Measurements from ENCODE around the gene EXTL1. TPM values are rescaled to one million over a fixed set of nuclear protein-coding genes. Genes with fewer than 3 reads are reported as not detected.
A peak's percentile ranks its signal among the peaks of the same experiment; 100 is the strongest.

Gene EXTL1
- total and polyA plus RNA-seq, 10 of the 15 experiments (the other 5 are each of a cell fraction or from before 2014, with no cell fraction given), result not detected

- TF ChIP-seq, protein P1, sequence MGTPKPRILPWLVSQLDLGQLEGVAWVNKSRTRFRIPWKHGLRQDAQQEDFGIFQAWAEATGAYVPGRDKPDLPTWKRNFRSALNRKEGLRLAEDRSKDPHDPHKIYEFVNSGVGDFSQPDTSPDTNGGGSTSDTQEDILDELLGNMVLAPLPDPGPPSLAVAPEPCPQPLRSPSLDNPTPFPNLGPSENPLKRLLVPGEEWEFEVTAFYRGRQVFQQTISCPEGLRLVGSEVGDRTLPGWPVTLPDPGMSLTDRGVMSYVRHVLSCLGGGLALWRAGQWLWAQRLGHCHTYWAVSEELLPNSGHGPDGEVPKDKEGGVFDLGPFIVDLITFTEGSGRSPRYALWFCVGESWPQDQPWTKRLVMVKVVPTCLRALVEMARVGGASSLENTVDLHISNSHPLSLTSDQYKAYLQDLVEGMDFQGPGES (IDR thresholded peaks at IDR 0.05), result no peak
Observed at GRCh38 chr1:26034504-26035202, 13.1 kb downstream of the EXTL1 start (continued).

GRCh38 chr1:26035203-26035958 is 13.8 kb downstream of the EXTL1 start:
- FAIRE-seq, result peak; percentile 83
- POLR2A ChIA-PET, result no interaction called here
- RAD21 ChIA-PET (ENCODE audit: unreplicated experiment), result interaction anchor here (1.2 to 1.8 kb wide), 4 partner anchors 109 to 382 kb away, joined by 3 to 11 read pairs (median 5); no protein-coding TSS in a partner anchor
- in situ Hi-C loops (cut with MboI), result no loop called here
- peaks cover 10% of the 10 kb centered on the region; the same call in 1 of the 2 replicates for H3K4me1 ChIP-seq (ENCODE audit: control insufficient read depth, insufficient read depth, low read length)
- 0 out of 3 replicates have a peak, but pooled peaks cover 2% of the 10 kb centered on the region for H3K9me3 ChIP-seq (replicated peaks; ENCODE audit: control insufficient read depth, insufficient read depth, low read length)
- 4% methylated on average over 56 of the region's 60 CpGs for WGBS (ENCODE audit: insufficient coverage, insufficient replicate concordance, low lambda C conversion rate, missing lambda C conversion rate)
- peak; percentile 35 for DNase-seq (ENCODE audit: low read depth, low spot score)
- peaks cover 0 to 2% of the 10 kb centered on the region in 2 experiments for H3K27me3 ChIP-seq (replicated peaks in 1 of 2; ENCODE audit: control insufficient read depth in 2 of 2, insufficient read depth in 2 of 2, low read length in 1 of 2)
- SMC1A ChIA-PET (ENCODE audit: uncharacterized antibody, unreplicated experiment), result interaction anchor here (0.8 to 2.2 kb wide), 2 partner anchors 110 kb away, joined by 6 to 8 read pairs; no protein-coding TSS in a partner anchor
- CTCF ChIA-PET, result interaction anchor here (0.6 to 4.2 kb wide), 13 partner anchors 8 to 198 kb away, joined by 3 to 35 read pairs (median 4); partner anchors contain the start of genes EXTL1 and ZNF593
- intact Hi-C loops (cut with micrococcal nuclease; ENCODE audit: unreplicated experiment), result loop anchor here (5.0 kb wide), 2 partner anchors 72 to 112 kb away; no protein-coding TSS in a partner anchor
- peak; percentile 97 for ATAC-seq
- H3K4me2 ChIP-seq (ENCODE audit: control insufficient read depth, insufficient read depth), result peak overlapping the region; percentile 100
- no peaks in the 10 kb centered on the region for H3K79me2 ChIP-seq (ENCODE audit: control insufficient read depth, insufficient read depth, low read length)
- H3K27ac ChIP-seq (ENCODE audit: control insufficient read depth, insufficient read depth), result no peak overlapping the region
- H4K20me1 ChIP-seq (ENCODE audit: control insufficient read depth, insufficient read depth), result no peaks in the 10 kb centered on the region
- peak overlapping the region; percentile 88 for H2AFZ ChIP-seq (ENCODE audit: control insufficient read depth, low read depth, low read length)
- H3K36me3 ChIP-seq (ENCODE audit: control insufficient read depth in 2 of 2, insufficient read depth in 2 of 2, low read length in 1 of 2), result no peaks in the 10 kb centered on the region
- H3K9ac ChIP-seq (ENCODE audit: control insufficient read depth, insufficient read depth, low read length), result peak overlapping the region; percentile 56; the same call in 1 of the 2 replicates
- peak overlapping the region; percentile 86 for H3K4me3 ChIP-seq
- BruUV-seq (replicated peaks), result no TSS peak
- no peak for TF ChIP-seq CHD1 (IDR thresholded peaks at IDR 0.05; ENCODE audit: low read depth, low read length)
- peak; percentile 53 for TF ChIP-seq POLR2A (IDR thresholded peaks at IDR 0.05; ENCODE audit: low read depth, low read length)
- peak; percentile 65; the same call in 1 of the 2 replicates for TF ChIP-seq RFX5 (IDR thresholded peaks at IDR 0.05; ENCODE audit: low read depth, low read length)
- TF ChIP-seq, protein P2, sequence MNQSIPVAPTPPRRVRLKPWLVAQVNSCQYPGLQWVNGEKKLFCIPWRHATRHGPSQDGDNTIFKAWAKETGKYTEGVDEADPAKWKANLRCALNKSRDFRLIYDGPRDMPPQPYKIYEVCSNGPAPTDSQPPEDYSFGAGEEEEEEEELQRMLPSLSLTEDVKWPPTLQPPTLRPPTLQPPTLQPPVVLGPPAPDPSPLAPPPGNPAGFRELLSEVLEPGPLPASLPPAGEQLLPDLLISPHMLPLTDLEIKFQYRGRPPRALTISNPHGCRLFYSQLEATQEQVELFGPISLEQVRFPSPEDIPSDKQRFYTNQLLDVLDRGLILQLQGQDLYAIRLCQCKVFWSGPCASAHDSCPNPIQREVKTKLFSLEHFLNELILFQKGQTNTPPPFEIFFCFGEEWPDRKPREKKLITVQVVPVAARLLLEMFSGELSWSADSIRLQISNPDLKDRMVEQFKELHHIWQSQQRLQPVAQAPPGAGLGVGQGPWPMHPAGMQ (IDR thresholded peaks at IDR 0.05; ENCODE audit: borderline replicate concordance), result no peak
- TF ChIP-seq CREB1 (IDR thresholded peaks at IDR 0.05; ENCODE audit: low read depth), result peak; percentile 57; the same call in 1 of the 2 replicates
- no peak for TF ChIP-seq CBX5 (IDR thresholded peaks at IDR 0.05; ENCODE audit: low read depth)
- TF ChIP-seq MEF2B (IDR thresholded peaks at IDR 0.05; ENCODE audit: partially characterized antibody, poor library complexity, severe bottlenecking), result peak; percentile 66
- TF ChIP-seq SUZ12 (IDR thresholded peaks at IDR 0.05; ENCODE audit: unreplicated experiment), result no peak
- peak; percentile 76 for TF ChIP-seq SP1 (IDR thresholded peaks at IDR 0.05; ENCODE audit: low read depth, low read length)
- TF ChIP-seq MAX (IDR thresholded peaks at IDR 0.05; ENCODE audit: low read depth, low read length), result 0 out of 2 replicates have a peak, but pooled peaks have one; percentile 12
- TF ChIP-seq, protein P1 (IDR thresholded peaks at IDR 0.05), result no peak
- peak; percentile 40; the same call in 1 of the 2 replicates for TF ChIP-seq NKRF (conservative IDR thresholded peaks at IDR 0.05)
- TF ChIP-seq JUND (IDR thresholded peaks at IDR 0.05; ENCODE audit: low read depth, low read length), result no peak
- no peak for TF ChIP-seq SMAD5 (IDR thresholded peaks at IDR 0.05; ENCODE audit: low read depth)

Data from GM12878 (cell line).